Ramos (cell line): ENCODE data around the gene ARPC4.
"Not testable (repeated sequence)": the region's sequence is repeated elsewhere in the genome, so short reads cannot be mapped to it uniquely, and the experiment has no call there.

Experiments used
- in situ Hi-C: fragments of 300-500 bp; cut with MboI; formaldehyde crosslinking; loops from one replicate; pipeline ENCODE4 v1.14.3; 2022; ENCODE audit warnings: low sequenced_read_pairs; ENCODE audit not compliant: unreplicated experiment

ARPC4 gene

DNA sequence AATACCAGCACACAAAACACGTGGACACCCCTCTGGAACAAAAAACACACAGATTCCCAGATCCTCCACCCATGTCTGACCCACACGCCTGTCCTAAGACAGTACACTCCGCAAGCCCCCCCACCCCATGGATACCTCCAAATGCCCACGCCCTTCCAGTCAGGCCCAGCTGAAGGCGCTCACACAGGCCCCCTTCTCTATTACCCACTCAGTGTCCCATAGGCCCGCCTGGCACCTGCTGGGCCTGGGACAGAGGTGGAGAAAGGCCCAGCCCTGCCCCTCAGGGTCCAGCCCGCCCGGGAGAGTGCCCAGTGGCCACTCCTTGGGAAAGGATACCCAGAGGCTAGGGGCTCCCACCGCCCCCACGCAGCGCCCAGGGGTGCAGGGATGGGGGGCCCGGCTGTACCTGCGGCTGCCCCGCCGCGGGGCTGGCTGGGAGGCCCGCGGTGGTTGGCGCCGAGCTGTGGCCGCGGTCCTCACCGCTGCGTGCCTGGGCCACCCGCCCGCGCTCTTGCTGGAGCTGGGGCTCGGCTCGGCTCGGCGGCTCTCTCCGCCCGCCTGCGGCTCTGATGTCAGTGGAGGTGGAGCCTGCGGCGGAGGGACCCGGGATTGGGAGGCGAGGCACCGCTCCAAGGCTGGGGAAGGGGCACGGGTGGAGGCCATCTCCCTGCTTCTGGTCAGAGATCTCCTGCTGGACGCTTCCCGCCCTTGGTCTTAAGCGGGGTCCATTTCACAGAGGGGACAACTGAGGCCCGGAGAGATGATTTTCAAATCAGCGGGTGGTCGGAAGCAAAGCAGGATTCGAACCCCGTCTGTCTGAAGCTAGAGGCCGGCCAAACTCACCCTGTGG is 23.2 kb upstream of the ARPC4 start, which contains the start of gene CAMK1:
CAMK1 (minus strand) TSS at position 522 of the 850 bp plus-strand sequence. CDS start 2,198 bp downstream, outside the sequence.
- in situ Hi-C loops: no loop called here

- in situ Hi-C loops: no loop called here
These were observed 22.5 kb upstream of the ARPC4 start for GRCh38 chr3:9770276-9770812.

- in situ Hi-C loops: not testable (repeated sequence)
These were observed 21.9 kb upstream of the ARPC4 start for GRCh38 chr3:9771007-9771406.

DNA sequence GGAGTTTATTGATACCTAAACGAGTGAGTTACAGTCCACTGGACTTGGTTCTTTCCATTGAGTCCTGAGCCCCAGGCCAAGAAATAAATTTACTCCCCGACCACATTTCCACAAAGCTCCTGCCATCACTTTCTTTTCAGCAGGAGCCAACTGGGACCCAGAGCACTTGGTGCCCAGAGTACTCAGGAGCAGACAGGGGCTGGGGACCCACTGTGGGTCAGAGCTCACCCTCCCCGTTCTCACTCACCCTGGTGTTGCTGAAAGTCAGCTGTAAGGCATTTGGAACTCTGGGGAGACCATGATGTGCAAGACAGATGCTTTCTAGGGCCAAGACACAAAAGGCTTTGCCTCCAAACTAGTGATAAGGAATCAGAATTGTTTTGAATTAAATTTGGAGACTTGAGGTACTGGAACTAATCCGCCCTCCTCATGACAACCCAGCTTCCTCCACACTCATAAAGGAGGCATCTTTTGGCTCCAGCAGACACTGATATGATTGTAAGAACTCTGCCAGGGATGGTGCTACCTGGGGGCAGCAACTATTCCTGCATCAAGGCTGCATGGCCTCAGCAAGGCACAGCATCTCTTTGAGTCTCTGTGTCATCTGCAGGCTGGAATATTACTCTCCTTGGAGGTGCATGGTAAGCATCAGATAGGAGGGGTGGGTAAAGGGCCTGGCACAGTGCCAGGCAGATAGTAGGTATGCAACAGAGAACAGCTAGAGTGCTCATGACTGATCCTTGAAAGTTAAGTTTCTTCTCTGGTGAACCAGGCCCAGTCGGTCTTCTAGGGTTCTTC is 15.8 kb upstream of the ARPC4 start:
- in situ Hi-C loops: no loop called here

GRCh38 chr3:9777694-9778021 is 15.2 kb upstream of the ARPC4 start:
- in situ Hi-C loops: no loop called here

DNA sequence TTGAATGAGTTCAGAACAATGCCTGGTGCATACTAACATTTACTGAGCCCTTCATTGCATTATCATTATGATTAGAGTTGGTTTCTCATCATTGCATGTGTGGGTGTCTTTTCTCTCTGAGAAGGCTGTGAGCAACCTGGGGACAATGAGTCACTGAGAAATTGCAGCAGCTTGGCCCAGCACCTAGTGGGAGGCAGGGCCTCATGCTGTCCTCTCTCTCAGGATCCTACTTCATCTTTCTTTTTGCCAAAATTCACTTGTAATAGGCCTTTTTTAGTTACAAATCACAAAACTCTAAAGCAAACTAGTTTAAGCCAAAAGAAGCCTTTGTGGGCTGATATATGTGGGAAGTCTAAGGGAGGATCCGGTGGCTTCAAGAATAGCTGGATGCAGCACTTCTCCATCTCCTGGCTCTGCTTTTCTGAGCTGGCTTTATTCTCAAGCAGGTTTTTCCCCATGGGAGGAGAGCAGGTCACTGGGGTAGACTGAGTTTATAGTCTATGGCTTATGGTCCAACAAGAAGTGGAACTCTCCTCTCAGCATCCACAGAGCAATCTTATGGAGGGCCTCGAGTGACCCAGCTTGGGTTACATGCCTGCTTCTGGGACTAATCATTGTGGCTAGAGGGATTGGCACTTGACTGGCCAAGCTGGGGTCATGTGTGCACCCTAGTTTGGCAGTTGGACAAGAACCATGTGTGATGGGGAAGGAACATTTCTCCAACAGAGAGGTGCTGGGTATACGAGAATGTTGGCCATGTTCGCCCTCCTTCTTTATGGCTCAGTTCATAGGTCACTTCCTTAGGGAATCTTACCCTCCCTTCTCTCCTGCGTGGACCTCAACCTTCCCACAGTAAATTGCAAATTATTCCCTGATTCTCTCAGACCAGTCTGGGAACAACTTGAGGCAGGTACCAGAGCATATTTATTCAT is 14.5 kb upstream of the ARPC4 start:
- in situ Hi-C loops: no loop called here

- in situ Hi-C loops: no loop called here
These were observed 13.7 kb upstream of the ARPC4 start for GRCh38 chr3:9779075-9779593.

- in situ Hi-C loops: no loop called here
These were observed 13.0 kb upstream of the ARPC4 start for GRCh38 chr3:9779721-9780457.

- in situ Hi-C loops: no loop called here
These were observed 12.4 kb upstream of the ARPC4 start for GRCh38 chr3:9780458-9780812.

GRCh38 chr3:9780910-9781309 is 12.0 kb upstream of the ARPC4 start:
- in situ Hi-C loops: no loop called here

GRCh38 chr3:9781551-9781950 is 11.3 kb upstream of the ARPC4 start:
- in situ Hi-C loops: no loop called here

- in situ Hi-C loops: no loop called here
These were observed 10.8 kb upstream of the ARPC4 start for GRCh38 chr3:9781978-9782603.

GRCh38 chr3:9782770-9783169 is 10.1 kb upstream of the ARPC4 start:
- in situ Hi-C loops: no loop called here

GRCh38 chr3:9783954-9784353 is 8.9 kb upstream of the ARPC4 start:
- in situ Hi-C loops: no loop called here

GRCh38 chr3:9784965-9785364 is 7.9 kb upstream of the ARPC4 start:
- in situ Hi-C loops: no loop called here

- in situ Hi-C loops: no loop called here
These were observed 7.3 kb upstream of the ARPC4 start for GRCh38 chr3:9785602-9786001.

- in situ Hi-C loops: no loop called here
These were observed 6.6 kb upstream of the ARPC4 start for GRCh38 chr3:9786209-9786739.

DNA sequence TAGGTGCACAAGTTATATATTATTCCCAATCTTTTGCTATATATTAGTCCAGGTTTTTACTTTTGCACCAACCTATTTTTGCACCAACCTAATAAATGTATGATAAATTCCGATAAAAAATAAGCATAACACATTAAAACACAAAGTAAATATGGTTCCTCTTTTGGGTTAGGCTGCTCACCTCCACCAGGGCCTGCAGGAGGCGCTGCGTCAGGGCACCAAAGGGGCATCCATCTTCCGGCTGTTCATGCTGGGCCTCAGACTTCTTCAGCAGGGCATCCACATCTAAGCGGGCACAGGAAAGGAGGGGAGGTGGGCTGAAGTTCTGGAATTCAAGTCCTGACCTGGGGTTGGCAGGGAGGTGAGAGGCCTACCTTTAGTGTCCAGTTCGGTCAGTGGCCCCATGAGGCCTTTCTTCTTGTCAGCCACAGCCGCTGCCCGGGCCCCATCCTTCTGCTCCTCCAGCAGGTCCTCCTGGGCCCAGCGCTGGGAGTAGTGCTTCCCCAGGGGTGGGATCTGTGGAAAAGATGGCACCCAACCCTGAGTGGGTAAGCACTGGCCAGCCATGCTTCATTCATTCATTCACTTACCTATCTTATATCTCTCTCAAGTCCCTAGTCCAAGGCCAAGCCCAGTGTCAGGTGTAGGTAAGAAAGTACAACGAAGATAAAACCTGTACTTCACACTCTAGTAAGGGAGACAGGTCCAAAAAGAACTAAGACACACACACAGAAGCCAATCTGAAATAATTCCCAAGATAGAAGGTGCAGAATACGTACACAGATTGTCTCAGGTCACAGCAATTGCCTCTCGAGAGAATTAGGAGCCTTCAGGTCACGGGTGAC is 5.8 kb upstream of the ARPC4 start:
- in situ Hi-C loops: no loop called here
